WERI-Rb-1 (cell line): ENCODE results near the gene PTDSS2.
"Not testable (repeated sequence)": the region's sequence is repeated elsewhere in the genome, so short reads cannot be mapped to it uniquely, and the experiment has no call there.

Experiments
- DNase-seq: peaks from one replicate; pipeline ENCODE4 v3.0.0-alpha.2; 2020
- H3K27ac ChIP-seq: fragments of 250-450 bp; sonication (Bioruptor Pico); 2 replicates; pipeline ENCODE4 v1.5.1; 2020; ENCODE audit warnings: mild to moderate bottlenecking, moderate library complexity
- H3K27me3 ChIP-seq: fragments of 250-450 bp; sonication (Bioruptor Pico); 2 replicates; pipeline ENCODE4 v1.5.1; 2021; ENCODE audit warnings: mild to moderate bottlenecking, low read depth, moderate library complexity; ENCODE audit not compliant: insufficient read depth, severe bottlenecking
- H3K36me3 ChIP-seq: fragments of 250-450 bp; sonication (Bioruptor Pico); 2 replicates; pipeline ENCODE4 v1.5.1; 2020; ENCODE audit warnings: mild to moderate bottlenecking, moderate library complexity
- H3K4me3 ChIP-seq: 2 replicates; pipeline ENCODE4 v1.5.1; 2011; ENCODE audit warnings: low read depth, mild to moderate bottlenecking, control low read depth, low read length
- H3K9me3 ChIP-seq: fragments of 250-450 bp; sonication (Bioruptor Pico); 2 replicates; pipeline ENCODE4 v1.5.1; 2021; ENCODE audit warnings: mild to moderate bottlenecking, moderate library complexity; ENCODE audit not compliant: severe bottlenecking
- TF ChIP-seq, protein P1 (sequence below): IDR thresholded peaks from 2 replicates; pipeline ENCODE4 v1.5.1; 2011; ENCODE audit warnings: low read depth, mild to moderate bottlenecking, control low read depth, inconsistent platforms, low read length

PTDSS2 gene

DNA sequence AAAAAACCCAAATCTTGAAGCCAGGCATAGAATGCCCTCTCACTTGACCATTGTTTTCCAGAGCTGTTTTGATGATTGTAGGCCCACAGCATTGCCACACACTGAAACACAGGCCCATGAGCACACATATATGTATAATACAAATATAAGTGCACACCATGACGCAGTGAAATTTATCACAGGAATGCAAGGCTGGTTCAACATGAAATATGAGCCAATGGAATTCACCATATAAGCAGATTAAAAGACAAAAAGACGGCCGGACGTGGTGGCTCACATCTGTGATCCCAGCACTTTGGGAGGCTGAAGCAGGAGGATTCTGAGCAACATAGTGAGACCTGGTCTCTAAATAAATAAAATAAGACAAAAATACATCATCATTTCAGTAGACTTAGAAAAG, 66.3 kb downstream of the PTDSS2 start:
- H3K27ac ChIP-seq = no peak overlapping the region
- no peaks in the 10 kb centered on the region for H3K27me3 ChIP-seq
- H3K36me3 ChIP-seq = peaks cover 4% of the 10 kb centered on the region; the same call in 1 of the 2 replicates
- H3K9me3 ChIP-seq = peaks cover 9% of the 10 kb centered on the region
- TF ChIP-seq, protein P1, sequence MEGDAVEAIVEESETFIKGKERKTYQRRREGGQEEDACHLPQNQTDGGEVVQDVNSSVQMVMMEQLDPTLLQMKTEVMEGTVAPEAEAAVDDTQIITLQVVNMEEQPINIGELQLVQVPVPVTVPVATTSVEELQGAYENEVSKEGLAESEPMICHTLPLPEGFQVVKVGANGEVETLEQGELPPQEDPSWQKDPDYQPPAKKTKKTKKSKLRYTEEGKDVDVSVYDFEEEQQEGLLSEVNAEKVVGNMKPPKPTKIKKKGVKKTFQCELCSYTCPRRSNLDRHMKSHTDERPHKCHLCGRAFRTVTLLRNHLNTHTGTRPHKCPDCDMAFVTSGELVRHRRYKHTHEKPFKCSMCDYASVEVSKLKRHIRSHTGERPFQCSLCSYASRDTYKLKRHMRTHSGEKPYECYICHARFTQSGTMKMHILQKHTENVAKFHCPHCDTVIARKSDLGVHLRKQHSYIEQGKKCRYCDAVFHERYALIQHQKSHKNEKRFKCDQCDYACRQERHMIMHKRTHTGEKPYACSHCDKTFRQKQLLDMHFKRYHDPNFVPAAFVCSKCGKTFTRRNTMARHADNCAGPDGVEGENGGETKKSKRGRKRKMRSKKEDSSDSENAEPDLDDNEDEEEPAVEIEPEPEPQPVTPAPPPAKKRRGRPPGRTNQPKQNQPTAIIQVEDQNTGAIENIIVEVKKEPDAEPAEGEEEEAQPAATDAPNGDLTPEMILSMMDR = no peak
- no peak for DNase-seq
- H3K4me3 ChIP-seq = no peak overlapping the region

DNA sequence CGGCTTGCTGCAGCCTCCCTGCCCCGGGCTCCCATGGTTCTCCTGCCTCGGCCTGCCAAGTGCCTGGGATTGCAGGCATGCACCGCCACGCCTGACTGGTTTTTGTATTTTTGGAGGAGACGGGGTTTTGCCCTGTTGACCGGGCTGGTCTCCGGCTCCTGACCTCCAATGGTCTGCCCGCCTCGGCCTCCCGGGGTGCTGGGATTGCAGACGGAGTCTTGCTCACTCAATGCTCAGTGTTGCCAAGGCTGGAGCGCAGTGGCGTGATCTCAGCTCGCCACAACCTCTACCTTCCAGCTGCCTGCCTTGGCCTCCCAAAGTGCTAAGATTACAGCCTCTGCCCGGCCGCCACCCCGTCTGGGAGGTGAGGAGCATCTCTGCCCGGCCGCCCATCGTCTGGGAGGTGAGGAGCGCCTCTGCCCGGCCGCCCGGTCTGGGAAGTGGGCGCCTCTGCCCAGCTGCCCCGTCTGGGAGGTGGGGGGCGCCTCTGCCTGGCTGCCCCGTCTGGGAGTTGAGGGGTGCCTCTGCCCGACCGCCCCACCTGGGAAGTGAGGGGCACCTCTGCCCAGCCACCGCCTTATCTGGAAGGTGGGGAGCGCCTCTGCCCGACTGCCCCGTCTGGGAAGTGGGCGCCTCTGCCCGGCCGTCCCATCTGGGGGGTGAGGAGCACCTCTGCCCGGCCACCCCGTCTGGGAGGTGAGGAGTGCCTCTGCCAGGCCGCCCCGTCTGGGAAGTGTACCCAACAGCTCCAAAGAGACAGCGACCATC, 67.0 kb downstream of the PTDSS2 start:
- not testable (repeated sequence) for H3K9me3 ChIP-seq, H3K27ac ChIP-seq, H3K36me3 ChIP-seq, H3K4me3 ChIP-seq, H3K27me3 ChIP-seq, DNase-seq

DNA sequence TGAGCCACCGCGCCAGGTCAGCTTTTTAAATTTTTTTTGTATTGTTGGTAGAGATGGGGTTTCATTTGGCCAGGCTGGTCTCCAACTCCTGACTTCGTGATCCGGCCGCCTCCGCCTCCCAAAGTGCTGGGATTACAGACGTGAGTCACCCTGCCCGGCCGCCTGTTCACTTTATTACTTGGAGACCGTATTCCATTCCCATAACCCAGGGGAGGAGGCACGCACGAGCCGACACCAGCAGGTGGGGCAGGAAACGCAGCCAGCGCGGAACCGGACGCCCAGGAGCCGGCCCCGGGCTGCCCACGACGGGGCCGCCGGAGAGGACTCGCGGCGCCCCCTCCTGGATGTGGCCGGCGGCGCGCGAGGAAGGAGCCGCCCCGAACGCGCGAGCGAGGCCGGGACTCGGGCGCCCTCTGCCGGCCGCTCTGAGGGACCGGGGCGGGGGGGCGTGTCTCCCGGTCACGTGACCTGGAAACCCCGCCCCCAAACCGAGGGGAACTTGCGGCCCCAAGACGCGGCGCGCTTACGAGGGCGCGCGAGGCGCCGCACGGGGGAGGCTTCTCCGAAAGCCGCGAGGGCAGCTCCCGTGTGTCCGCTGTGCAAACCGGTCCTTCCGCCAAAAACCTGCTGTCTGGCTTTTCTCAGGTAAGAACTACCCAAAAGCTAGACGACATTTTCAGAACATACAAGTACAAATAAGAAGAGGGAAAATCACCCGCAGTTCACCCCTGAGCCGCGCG, 68.6 kb downstream of the PTDSS2 start:
- TF ChIP-seq, protein P1 = peak; percentile 70
- H3K9me3 ChIP-seq = peaks cover 9% of the 10 kb centered on the region
- H3K27me3 ChIP-seq = no peaks in the 10 kb centered on the region
- no peak overlapping the region for H3K4me3 ChIP-seq
- DNase-seq = peak; percentile 82
- peak overlapping the region; percentile 23; the same call in 1 of the 2 replicates for H3K27ac ChIP-seq
- H3K36me3 ChIP-seq = no peaks in the 10 kb centered on the region; the same call in 1 of the 2 replicates

DNA sequence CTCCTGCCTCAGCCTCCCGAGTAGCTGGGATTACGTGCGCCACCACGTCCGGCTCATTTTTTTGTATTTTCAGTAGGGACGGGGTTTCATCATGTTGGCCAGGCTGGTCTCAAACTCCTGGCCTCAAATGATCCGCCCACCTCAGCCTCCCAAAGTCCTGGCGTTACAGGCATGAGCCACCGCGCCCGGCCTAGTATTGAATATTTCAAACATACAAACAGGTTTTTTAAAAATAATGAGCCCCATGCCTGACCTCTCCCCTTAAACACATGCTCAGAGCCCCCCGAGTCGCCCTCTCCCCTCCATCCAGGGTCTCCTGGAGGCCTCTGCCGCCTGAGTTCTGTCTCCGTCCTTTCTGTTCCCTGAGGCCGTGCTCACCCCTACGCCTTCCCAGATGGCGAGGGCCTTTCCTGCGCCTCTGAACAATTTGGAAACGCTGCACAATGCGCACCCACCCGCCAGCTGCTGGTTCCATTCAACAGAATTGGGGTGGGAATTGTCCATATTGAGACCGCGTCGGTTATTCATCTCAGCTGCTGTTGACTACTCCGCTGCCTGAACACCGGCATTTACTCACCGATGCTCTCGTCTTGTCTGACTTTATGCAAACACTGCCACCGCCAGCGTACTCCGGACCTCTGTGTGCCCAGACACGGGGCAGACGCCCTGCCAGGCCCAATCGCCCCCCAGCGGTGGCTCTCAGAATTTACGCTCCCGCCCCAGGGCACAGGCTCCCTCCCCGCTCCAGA, 70.5 kb downstream of the PTDSS2 start:
- Histone ChIP-seq H3K9me3 (peaks cover 9% of the 10 kb centered on the region), H3K27ac (no peak overlapping the region), H3K4me3 (no peak overlapping the region), H3K27me3 (no peaks in the 10 kb centered on the region), H3K36me3 (no peaks in the 10 kb centered on the region)
- DNase-seq = no peak
- TF ChIP-seq, protein P1 = no peak

DNA sequence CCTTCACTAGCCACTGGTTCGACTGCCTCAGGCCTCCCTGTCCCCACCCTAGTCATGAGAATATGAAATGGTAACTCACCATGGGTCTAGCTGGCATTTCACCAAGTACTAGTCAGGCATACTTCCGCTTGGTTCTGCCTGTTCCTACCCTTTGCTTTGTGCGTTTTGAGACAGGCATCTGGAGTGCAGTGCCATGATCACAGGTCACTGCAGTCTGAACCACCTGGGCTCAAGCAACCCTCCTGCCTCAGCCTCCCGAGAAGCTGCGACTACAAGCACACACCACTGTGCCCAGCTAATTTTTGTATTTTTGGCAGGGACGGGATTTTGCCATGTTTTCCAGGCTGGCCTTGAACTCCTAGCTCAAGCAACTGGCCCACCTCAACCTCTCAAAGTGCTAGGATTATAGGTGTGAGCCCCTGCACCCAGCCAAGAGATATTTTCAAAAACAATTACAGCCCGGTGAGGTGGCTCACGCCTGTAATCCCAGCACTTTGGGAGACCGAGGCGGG, 71.2 kb downstream of the PTDSS2 start:
- DNase-seq = no peak
- Histone ChIP-seq H3K27ac (no peak overlapping the region), H3K9me3 (peaks cover 9% of the 10 kb centered on the region), H3K4me3 (no peak overlapping the region), H3K36me3 (no peaks in the 10 kb centered on the region), H3K27me3 (no peaks in the 10 kb centered on the region)
- TF ChIP-seq, protein P1 = no peak

DNA sequence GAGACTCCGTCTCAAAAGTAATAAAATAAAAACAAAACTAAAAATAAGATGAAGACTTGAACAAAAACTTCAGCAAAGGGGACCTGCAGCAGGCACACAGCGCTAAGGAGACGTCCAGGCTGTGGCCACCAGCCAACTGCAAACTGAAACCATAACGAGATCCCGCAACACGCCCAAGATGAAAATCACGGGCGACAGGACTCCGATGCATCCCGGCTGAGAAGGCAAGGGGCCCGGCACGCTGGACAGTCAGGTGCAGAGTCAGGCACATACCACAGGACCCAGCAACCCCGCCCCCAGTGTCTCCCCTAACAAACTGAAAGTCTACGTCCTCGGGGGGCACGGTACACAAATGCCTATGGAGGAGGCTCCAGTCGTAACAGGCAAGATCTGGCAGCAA, 76.1 kb downstream of the PTDSS2 start:
- no peak for DNase-seq
- Histone ChIP-seq H3K27me3 (no peaks in the 10 kb centered on the region), H3K27ac (no peak overlapping the region), H3K36me3 (peaks cover under 1% of the 10 kb centered on the region; the same call in 1 of the 2 replicates), H3K4me3 (no peak overlapping the region), H3K9me3 (no peaks in the 10 kb centered on the region)
- TF ChIP-seq, protein P1 = no peak
